Measurements from ENCODE around the gene MAGEC1.
"Not testable (repeated sequence)": the region's sequence is repeated elsewhere in the genome, so short reads cannot be mapped to it uniquely, and the experiment has no call there.

Gene MAGEC1

GRCh38 chrX:141903400-141904155, at the start of gene MAGEC1:
Gene MAGEC1, plus strand, starts transcription at chrX:141903894. Its CDS starts 1,179 bp downstream, at chrX:141905073.
- DNase-seq = no peak

- no peak for DNase-seq
Measured at GRCh38 chrX:141857479-141857878, 46.2 kb upstream of the MAGEC1 start.

- DNase-seq = no peak
Measured at GRCh38 chrX:141879616-141880015, 24.1 kb upstream of the MAGEC1 start.

GRCh38 chrX:141888811-141889210, 14.9 kb upstream of the MAGEC1 start:
- not testable (repeated sequence) for DNase-seq

- DNase-seq = no peak
Measured at GRCh38 chrX:141894733-141895132, 9.0 kb upstream of the MAGEC1 start.

- DNase-seq = no peak
Measured at GRCh38 chrX:141897690-141898089, 6.0 kb upstream of the MAGEC1 start.

GRCh38 chrX:141902366-141902765, 1.3 kb upstream of the MAGEC1 start:
- DNase-seq = no peak

GRCh38 chrX:141904262-141904661, 568 bp downstream of the MAGEC1 start:
- no peak for DNase-seq

GRCh38 chrX:141917801-141918200, 14.1 kb downstream of the MAGEC1 start:
- no peak for DNase-seq

- no peak for DNase-seq
Measured at GRCh38 chrX:141924293-141924692, 20.6 kb downstream of the MAGEC1 start.

GRCh38 chrX:141928432-141928831, 24.7 kb downstream of the MAGEC1 start:
- no peak for DNase-seq

- no peak for DNase-seq
Measured at GRCh38 chrX:141934059-141934641, 30.5 kb downstream of the MAGEC1 start.

GRCh38 chrX:141935645-141936044, 32.0 kb downstream of the MAGEC1 start:
- DNase-seq = no peak

GRCh38 chrX:141936080-141936479, 32.4 kb downstream of the MAGEC1 start:
- DNase-seq = no peak

GRCh38 chrX:141941234-141941633, 37.5 kb downstream of the MAGEC1 start:
- no peak for DNase-seq

GRCh38 chrX:141945426-141945825, 41.7 kb downstream of the MAGEC1 start:
- DNase-seq = no peak

GRCh38 chrX:141947350-141947749, 43.7 kb downstream of the MAGEC1 start:
- DNase-seq = no peak

- DNase-seq = no peak
Measured at GRCh38 chrX:141952603-141953002, 48.9 kb downstream of the MAGEC1 start.

GRCh38 chrX:141958675-141959074, 55.0 kb downstream of the MAGEC1 start:
- DNase-seq = no peak

Measured in bone marrow (tissue), 2 donors.